ENCODE data around the gene CHST15.

The CHST15 gene

DNA sequence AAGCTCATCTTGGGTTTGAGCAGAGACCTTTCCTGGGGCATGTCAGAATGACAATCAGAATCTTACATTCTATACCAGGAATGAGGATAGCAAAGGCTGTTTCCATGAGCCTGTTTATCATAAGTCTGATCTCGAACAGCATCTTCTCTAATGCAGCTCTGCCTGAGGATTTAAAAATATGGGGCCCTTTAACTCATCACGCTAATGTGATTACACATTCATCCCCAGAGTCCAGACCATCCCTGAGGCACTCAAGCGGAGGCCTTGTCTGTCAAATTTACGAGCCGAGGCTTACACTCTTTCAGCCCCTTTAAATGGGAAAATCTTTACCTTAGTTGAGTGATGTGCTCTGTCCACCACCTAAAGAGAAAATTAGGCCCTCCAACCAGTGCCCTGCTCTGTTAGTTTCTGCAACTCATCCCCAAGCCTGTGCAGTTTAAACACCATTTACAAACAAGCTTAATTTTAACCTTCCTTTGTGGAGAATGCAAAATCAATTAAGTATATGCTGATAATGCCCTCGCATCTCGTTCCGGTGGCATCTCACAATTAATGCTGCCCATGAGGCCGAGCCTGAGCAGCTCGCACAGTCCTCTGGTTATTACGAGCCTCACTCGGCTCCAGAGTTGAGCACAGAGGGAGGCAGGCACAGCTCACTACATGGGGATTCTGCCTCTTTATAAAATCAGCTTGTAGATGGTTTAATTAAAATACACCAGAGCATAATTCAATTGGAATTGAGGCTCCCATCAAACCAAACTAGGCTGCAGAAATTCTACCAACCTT lies 16.0 kb downstream of the CHST15 start:
- no peak overlapping the region for H3K27ac ChIP-seq (ENCODE audit: low read length)
- no peaks in the 10 kb centered on the region for H3K9me3 ChIP-seq (ENCODE audit: control insufficient read depth in 1 of 2, low read length in 2 of 2)
- H3K4me1 ChIP-seq (ENCODE audit: control insufficient read depth in 1 of 2, insufficient read depth in 2 of 2, low read length in 2 of 2), result peaks cover 11 to 60% of the 10 kb centered on the region in 2 donors
- no peaks in the 10 kb centered on the region for H3K27me3 ChIP-seq (ENCODE audit: low read depth, low read length)
- no peak overlapping the region for H3K4me3 ChIP-seq (ENCODE audit: low read depth in 1 of 2, low read length in 2 of 2)
- no peaks in the 10 kb centered on the region for H3K36me3 ChIP-seq (ENCODE audit: control insufficient read depth in 1 of 2, insufficient read depth in 2 of 2, low read length in 2 of 2)

DNA sequence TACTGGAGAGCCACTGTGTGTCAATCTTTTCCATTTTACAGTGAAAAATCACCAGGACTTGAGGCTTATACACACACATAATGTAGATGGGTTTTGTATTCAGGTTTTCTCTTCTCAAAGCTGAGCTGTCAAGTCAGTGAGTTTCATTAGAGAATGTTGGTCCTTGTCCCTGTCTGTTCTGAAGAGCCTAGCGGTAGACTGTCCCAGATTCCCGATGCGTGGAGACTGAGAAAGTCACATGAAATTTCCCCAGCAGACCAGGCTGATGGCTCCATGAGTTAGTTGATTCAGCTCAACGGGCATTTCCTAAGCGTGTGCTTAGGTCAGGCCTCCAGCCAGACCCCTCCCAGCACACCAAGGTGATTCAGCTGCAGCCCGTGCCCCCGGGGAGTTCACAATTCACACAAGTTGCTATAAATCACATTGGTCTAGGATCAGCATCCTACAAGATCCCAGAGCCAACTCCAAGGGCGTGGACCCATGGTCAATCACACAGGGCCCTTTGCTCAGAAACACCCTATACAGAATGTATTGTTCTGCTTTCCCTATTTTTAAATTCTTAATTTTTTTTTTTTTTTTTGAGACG lies 17.2 kb downstream of the CHST15 start:
- Histone ChIP-seq H3K9me3 (ENCODE audit: control insufficient read depth in 1 of 2, low read length in 2 of 2) (no peaks in the 10 kb centered on the region), H3K4me1 (ENCODE audit: control insufficient read depth in 1 of 2, insufficient read depth in 2 of 2, low read length in 2 of 2) (peaks cover 11 to 58% of the 10 kb centered on the region in 2 donors), H3K27me3 (ENCODE audit: low read depth, low read length) (no peaks in the 10 kb centered on the region), H3K36me3 (ENCODE audit: control insufficient read depth in 1 of 2, insufficient read depth in 2 of 2, low read length in 2 of 2) (no peaks in the 10 kb centered on the region), H3K4me3 (ENCODE audit: low read depth in 1 of 2, low read length in 2 of 2) (no peak overlapping the region), H3K27ac (ENCODE audit: low read length) (peak overlapping the region; percentile 27)

DNA sequence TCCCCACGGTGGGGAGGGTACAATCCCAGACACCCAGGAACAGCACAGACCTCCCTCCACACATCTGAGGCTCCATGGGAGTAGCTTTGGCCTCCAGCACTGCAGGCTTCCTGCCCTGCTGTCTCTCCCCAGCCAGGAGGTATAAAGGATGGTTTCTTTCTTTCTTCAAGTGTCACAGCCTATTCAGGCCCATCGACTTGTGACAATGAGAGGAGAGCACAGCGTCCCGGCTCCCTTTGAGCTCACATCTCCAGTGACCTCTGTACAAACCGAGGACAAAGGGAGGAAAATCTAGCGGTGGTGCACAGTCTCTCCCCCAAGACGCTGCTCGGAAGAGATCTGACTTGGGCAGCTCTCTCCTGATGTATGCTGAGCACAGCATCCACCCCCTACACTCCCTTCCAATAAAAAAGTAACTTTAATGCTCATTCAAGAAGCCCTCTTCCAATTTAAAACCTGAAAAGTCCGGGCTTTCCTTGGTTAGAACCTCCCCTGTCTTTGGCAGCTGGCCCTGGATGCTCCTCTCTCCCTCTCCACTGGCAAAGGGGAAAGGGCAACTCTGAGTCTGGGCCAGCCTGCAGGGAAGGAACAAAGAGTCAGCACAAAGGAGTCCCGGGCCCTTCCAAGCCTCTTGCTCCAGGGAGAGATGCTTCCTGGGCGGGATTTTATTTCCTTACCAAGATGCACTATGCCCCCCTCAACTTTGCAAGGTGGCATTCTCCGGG lies 18.0 kb downstream of the CHST15 start:
- peak overlapping the region; percentile 27 for H3K27ac ChIP-seq (ENCODE audit: low read length)
- peak overlapping the region in 1 of 2 donors; percentile 8 for H3K4me3 ChIP-seq (ENCODE audit: low read depth in 1 of 2, low read length in 2 of 2)
- H3K9me3 ChIP-seq (ENCODE audit: control insufficient read depth in 1 of 2, low read length in 2 of 2), result no peaks in the 10 kb centered on the region
- no peaks in the 10 kb centered on the region for H3K27me3 ChIP-seq (ENCODE audit: low read depth, low read length)
- H3K4me1 ChIP-seq (ENCODE audit: control insufficient read depth in 1 of 2, insufficient read depth in 2 of 2, low read length in 2 of 2), result peaks cover 11 to 62% of the 10 kb centered on the region in 2 donors
- no peaks in the 10 kb centered on the region for H3K36me3 ChIP-seq (ENCODE audit: control insufficient read depth in 1 of 2, insufficient read depth in 2 of 2, low read length in 2 of 2)

DNA sequence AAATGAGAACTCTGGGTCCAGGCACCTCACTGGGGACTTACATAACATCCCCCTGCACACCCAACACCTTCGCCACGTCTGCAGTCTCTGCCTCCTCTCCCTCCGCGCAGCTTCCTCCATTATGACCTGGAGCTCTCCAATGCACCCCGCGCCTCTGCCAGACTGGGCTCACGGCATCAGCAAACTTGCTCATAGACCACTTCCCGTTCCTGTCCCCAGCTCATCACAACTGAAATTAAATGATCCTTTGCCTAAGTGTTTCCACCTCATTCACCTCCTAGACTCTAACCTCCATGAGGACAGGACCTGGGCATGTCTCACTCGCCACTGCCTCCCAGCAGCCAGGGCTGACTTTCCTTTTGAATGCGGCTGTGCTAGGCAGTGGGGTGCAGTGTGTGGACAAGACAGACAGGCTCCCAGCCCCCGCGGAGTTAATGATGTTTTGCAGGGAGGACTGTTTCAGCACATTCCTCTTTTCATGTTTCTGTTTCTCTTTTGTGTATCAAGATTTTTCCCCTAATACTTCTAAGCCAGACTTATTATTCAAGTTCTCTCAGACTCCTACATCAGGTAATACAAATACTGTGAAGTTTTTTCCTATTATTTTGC lies 18.8 kb downstream of the CHST15 start:
- H3K4me3 ChIP-seq (ENCODE audit: low read depth in 1 of 2, low read length in 2 of 2), result no peak overlapping the region
- H3K27ac ChIP-seq (ENCODE audit: low read length), result no peak overlapping the region
- no peaks in the 10 kb centered on the region for H3K36me3 ChIP-seq (ENCODE audit: control insufficient read depth in 1 of 2, insufficient read depth in 2 of 2, low read length in 2 of 2)
- H3K9me3 ChIP-seq (ENCODE audit: control insufficient read depth in 1 of 2, low read length in 2 of 2), result no peaks in the 10 kb centered on the region
- peaks cover 8 to 59% of the 10 kb centered on the region in 2 donors for H3K4me1 ChIP-seq (ENCODE audit: control insufficient read depth in 1 of 2, insufficient read depth in 2 of 2, low read length in 2 of 2)
- no peaks in the 10 kb centered on the region for H3K27me3 ChIP-seq (ENCODE audit: low read depth, low read length)

DNA sequence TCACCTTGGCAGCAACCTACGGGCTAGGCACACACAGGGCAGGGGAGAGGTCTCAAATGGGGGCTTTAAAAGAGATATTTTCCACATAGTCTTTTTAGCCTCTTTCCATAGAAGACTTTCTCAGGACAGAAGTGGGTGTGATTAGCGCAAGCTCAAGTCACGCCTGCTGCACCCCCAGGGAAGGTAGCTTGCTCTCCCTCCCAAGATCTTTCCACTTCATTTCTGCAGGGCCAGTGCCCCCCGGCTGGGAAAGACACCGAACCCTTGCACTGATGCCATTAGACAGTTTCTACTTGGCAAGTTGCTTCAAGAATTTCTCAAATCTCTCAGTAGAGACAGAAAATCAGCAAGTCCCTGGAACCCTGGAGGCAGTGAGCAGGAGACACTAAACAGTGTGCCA lies 19.4 kb downstream of the CHST15 start:
- no peak overlapping the region for H3K27ac ChIP-seq (ENCODE audit: low read length)
- H3K4me3 ChIP-seq (ENCODE audit: low read depth in 1 of 2, low read length in 2 of 2), result no peak overlapping the region

DNA sequence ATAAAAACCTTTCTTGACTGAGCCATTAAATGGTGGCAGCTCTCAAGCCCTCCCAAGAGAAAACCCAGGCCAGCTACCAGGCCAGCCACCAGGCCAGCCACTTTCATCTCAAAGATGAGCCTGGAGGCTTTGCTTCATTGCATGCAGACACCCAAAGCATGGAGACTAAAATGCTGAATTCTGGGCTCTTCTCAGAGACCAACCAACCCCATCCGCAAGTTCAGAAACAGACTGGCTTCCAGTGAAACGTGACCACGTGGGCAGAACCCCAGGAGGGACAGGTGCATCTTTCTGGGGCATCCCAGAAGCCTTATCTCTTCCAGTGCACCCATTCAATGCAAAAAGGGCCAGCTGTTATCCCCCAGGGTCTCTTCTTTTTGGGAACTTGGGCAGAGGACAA lies 20.9 kb downstream of the CHST15 start:
- peaks cover 8 to 63% of the 10 kb centered on the region in 2 donors for H3K4me1 ChIP-seq (ENCODE audit: control insufficient read depth in 1 of 2, insufficient read depth in 2 of 2, low read length in 2 of 2)

More for the DNA sequence above, 19.4 kb downstream of the CHST15 start:
- Histone ChIP-seq H3K9me3 (ENCODE audit: control insufficient read depth in 1 of 2, low read length in 2 of 2) (no peaks in the 10 kb centered on the region), H3K4me1 (ENCODE audit: control insufficient read depth in 1 of 2, insufficient read depth in 2 of 2, low read length in 2 of 2) (peaks cover 8 to 57% of the 10 kb centered on the region in 2 donors), H3K27me3 (ENCODE audit: low read depth, low read length) (no peaks in the 10 kb centered on the region), H3K36me3 (ENCODE audit: control insufficient read depth in 1 of 2, insufficient read depth in 2 of 2, low read length in 2 of 2) (no peaks in the 10 kb centered on the region)

DNA sequence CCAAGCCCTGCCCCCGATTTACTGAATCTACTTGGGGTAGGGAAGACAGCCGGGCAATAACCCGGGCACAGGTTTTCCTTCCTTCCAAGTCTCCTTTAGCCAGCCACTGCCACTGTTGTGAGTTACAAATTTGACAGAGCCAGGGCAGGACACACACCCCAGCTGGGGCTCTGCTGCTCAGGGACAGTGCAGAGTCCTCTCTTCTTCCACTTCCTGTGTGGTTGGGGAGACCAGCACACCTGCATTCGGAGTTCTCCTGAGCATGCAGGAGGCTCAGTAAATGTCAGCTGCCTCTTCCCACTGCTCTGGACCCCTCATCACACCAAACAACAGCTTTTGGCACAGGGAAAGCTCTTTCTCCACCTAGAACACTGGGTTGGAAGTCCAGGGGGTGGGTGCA lies 21.3 kb downstream of the CHST15 start:
- H3K27me3 ChIP-seq (ENCODE audit: low read depth, low read length), result no peaks in the 10 kb centered on the region
- no peak overlapping the region for H3K4me3 ChIP-seq (ENCODE audit: low read depth in 1 of 2, low read length in 2 of 2)
- H3K36me3 ChIP-seq (ENCODE audit: control insufficient read depth in 1 of 2, insufficient read depth in 2 of 2, low read length in 2 of 2), result no peaks in the 10 kb centered on the region
- H3K9me3 ChIP-seq (ENCODE audit: control insufficient read depth in 1 of 2, low read length in 2 of 2), result no peaks in the 10 kb centered on the region
- peaks cover 10 to 61% of the 10 kb centered on the region in 2 donors for H3K4me1 ChIP-seq (ENCODE audit: control insufficient read depth in 1 of 2, insufficient read depth in 2 of 2, low read length in 2 of 2)
- H3K27ac ChIP-seq (ENCODE audit: low read length), result no peak overlapping the region

More for the DNA sequence above, 20.9 kb downstream of the CHST15 start:
- Histone ChIP-seq H3K27me3 (ENCODE audit: low read depth, low read length) (no peaks in the 10 kb centered on the region), H3K36me3 (ENCODE audit: control insufficient read depth in 1 of 2, insufficient read depth in 2 of 2, low read length in 2 of 2) (no peaks in the 10 kb centered on the region), H3K4me3 (ENCODE audit: low read depth in 1 of 2, low read length in 2 of 2) (no peak overlapping the region), H3K27ac (ENCODE audit: low read length) (no peak overlapping the region), H3K9me3 (ENCODE audit: control insufficient read depth in 1 of 2, low read length in 2 of 2) (no peaks in the 10 kb centered on the region)

DNA sequence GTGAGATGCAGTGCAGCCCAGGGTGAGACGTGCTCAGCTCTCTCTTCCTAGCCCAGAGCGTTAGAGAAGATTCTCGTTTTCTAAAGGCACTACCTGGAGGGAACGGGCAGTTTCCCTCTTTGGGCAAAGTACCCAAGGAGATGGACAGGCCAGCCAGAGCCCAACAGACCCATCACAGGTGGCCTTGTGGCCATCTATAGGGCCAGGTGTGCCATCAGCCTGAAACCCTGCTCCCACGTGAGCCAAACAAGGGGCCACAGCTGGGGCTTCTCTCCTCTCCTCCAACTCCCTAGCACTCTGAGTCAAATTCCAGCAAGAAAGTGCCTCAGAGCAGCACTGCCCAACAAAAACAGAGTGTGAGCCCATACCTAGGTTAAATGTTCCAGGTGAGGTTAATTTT lies 22.3 kb downstream of the CHST15 start:
- H3K4me3 ChIP-seq (ENCODE audit: low read depth in 1 of 2, low read length in 2 of 2), result no peak overlapping the region
- H3K4me1 ChIP-seq (ENCODE audit: control insufficient read depth in 1 of 2, insufficient read depth in 2 of 2, low read length in 2 of 2), result peaks cover 15 to 67% of the 10 kb centered on the region in 2 donors
- no peaks in the 10 kb centered on the region for H3K27me3 ChIP-seq (ENCODE audit: low read depth, low read length)
- H3K27ac ChIP-seq (ENCODE audit: low read length), result no peak overlapping the region
- no peaks in the 10 kb centered on the region for H3K9me3 ChIP-seq (ENCODE audit: control insufficient read depth in 1 of 2, low read length in 2 of 2)
- no peaks in the 10 kb centered on the region for H3K36me3 ChIP-seq (ENCODE audit: control insufficient read depth in 1 of 2, insufficient read depth in 2 of 2, low read length in 2 of 2)

DNA sequence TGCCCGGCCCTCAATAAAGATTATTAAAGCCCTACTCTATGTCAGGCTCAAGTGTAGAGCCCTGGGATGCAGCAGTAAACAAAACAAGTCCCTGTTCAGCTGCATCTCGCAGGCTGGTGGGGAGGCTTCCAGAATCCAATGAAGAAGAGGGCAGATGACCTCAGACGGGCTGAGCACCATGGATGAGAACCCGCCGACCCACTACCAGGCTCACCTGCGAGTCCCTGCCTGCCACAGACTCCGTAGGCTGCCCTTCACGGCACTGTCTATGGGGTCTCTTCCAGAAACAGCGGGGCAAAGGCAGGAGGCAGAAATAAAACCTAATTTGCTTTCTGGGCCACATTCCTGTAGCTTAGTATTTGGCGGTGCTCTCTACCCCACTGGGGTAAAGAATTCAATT lies 22.7 kb downstream of the CHST15 start:
- Histone ChIP-seq H3K4me3 (ENCODE audit: low read depth in 1 of 2, low read length in 2 of 2) (no peak overlapping the region), H3K27ac (ENCODE audit: low read length) (no peak overlapping the region), H3K36me3 (ENCODE audit: control insufficient read depth in 1 of 2, insufficient read depth in 2 of 2, low read length in 2 of 2) (no peaks in the 10 kb centered on the region), H3K9me3 (ENCODE audit: control insufficient read depth in 1 of 2, low read length in 2 of 2) (no peaks in the 10 kb centered on the region), H3K4me1 (ENCODE audit: control insufficient read depth in 1 of 2, insufficient read depth in 2 of 2, low read length in 2 of 2) (peaks cover 13 to 67% of the 10 kb centered on the region in 2 donors), H3K27me3 (ENCODE audit: low read depth, low read length) (no peaks in the 10 kb centered on the region)

DNA sequence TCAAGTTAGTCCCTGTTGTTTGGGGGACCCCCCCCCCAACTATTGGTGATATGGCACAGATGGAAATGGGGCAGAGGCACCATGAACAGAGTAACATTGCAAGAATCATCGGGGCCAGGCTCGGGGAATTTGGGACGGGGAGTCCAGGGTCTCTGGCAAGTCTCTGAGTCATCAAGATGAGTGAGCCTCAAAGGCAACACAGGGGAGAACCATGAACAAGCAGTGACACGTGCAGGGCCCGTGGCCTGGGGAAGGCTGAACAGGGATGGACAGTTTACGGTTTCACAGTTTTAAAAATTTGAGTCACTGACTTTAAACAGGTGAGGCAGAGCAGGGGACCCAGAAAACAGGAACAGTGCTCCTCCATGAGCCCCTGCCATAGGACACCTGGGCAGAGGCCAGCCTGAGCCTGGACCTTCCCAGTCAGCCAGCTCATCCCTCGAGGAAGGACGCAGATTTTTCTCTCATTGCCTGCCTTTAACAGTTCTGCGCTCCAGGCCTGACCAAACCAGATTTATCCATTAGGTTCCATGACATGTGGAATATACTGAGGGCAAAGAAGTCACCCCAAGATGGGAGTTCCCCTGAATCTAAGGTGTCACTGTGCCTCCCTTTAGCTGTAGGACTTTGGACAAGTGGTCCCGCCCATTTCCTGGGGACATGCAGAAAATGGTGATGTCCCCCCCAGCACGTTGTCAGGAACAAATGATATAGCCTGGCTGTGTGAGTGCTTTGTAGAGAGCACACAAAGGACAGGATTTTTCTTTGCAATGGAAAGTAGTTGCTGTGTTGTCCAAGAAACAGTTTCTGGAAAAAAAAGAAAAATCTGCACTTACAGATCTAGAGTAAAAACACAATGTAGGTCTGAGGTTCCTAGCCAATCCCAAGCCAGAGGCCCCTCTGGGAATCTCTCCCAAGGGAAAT lies 23.8 kb downstream of the CHST15 start:
- Histone ChIP-seq H3K27me3 (ENCODE audit: low read depth, low read length) (no peaks in the 10 kb centered on the region), H3K4me1 (ENCODE audit: control insufficient read depth in 1 of 2, insufficient read depth in 2 of 2, low read length in 2 of 2) (peaks cover 13 to 68% of the 10 kb centered on the region in 2 donors)

More for the DNA sequence above, 23.8 kb downstream of the CHST15 start:
- Histone ChIP-seq H3K4me3 (ENCODE audit: low read depth in 1 of 2, low read length in 2 of 2) (no peak overlapping the region), H3K9me3 (ENCODE audit: control insufficient read depth in 1 of 2, low read length in 2 of 2) (no peaks in the 10 kb centered on the region), H3K27ac (ENCODE audit: low read length) (no peak overlapping the region), H3K36me3 (ENCODE audit: control insufficient read depth in 1 of 2, insufficient read depth in 2 of 2, low read length in 2 of 2) (no peaks in the 10 kb centered on the region)

All from muscle layer of duodenum (tissue), 2 donors.